Measurements from ENCODE around the gene BCAR1.
"Not testable (repeated sequence)": the region's sequence is repeated elsewhere in the genome, so short reads cannot be mapped to it uniquely, and the experiment has no call there.

Gene BCAR1

DNA sequence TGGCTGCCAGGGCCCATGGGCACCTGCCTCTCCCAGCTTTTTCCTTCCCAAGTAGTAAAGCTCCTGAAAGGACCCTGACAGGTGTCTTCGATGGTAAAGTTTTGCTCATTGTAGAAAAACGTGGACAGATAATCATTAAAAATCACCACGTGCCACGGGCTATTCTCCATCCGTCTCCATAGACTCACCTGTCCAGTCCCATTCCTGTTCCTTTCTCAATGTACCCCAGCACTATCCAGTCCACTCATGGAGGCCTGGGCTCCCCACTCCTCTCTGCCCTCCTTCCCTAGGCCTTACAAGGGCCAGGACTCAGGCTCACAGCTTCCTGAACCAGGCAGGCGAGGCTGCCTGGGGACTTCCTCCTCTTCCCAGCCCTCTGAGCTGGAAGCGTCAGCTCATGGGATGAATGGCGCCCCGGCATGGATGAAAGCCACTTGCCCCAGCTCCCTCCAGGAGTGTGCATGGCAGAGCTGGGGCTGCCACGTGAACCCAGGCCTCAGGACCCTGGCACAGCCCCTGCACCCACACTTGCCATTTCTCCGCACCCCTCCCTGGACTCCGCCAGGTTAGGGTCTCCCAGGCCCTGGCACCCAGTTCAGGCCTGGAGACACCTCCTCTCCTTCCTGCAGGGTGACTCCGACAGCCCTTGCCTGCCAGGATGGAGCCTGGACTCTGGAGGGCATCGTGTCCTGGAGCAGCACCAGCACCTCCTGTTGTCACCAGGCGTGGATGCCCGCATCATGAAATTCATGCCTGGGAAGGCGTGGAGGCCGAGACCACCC lies 23.9 kb downstream of the BCAR1 start:
- H3K27ac ChIP-seq, result no peak overlapping the region
- no peak for TF ChIP-seq ZFX (IDR thresholded peaks at IDR 0.05)
- TF ChIP-seq, protein P1, sequence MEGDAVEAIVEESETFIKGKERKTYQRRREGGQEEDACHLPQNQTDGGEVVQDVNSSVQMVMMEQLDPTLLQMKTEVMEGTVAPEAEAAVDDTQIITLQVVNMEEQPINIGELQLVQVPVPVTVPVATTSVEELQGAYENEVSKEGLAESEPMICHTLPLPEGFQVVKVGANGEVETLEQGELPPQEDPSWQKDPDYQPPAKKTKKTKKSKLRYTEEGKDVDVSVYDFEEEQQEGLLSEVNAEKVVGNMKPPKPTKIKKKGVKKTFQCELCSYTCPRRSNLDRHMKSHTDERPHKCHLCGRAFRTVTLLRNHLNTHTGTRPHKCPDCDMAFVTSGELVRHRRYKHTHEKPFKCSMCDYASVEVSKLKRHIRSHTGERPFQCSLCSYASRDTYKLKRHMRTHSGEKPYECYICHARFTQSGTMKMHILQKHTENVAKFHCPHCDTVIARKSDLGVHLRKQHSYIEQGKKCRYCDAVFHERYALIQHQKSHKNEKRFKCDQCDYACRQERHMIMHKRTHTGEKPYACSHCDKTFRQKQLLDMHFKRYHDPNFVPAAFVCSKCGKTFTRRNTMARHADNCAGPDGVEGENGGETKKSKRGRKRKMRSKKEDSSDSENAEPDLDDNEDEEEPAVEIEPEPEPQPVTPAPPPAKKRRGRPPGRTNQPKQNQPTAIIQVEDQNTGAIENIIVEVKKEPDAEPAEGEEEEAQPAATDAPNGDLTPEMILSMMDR (conservative IDR thresholded peaks at IDR 0.05), result no peak

GRCh38 chr16:75226550-75227360 lies 24.7 kb downstream of the BCAR1 start:
- TF ChIP-seq, protein P1 (conservative IDR thresholded peaks at IDR 0.05), result no peak
- no peak for TF ChIP-seq ZFX (IDR thresholded peaks at IDR 0.05)

GRCh38 chr16:75225678-75226515 lies 25.5 kb downstream of the BCAR1 start:
- no peak for TF ChIP-seq ZFX (IDR thresholded peaks at IDR 0.05)
- TF ChIP-seq, protein P1 (conservative IDR thresholded peaks at IDR 0.05), result no peak
- H3K27ac ChIP-seq, result no peak overlapping the region

More at GRCh38 chr16:75226550-75227360, 24.7 kb downstream of the BCAR1 start:
- H3K27ac ChIP-seq, result no peak overlapping the region

DNA sequence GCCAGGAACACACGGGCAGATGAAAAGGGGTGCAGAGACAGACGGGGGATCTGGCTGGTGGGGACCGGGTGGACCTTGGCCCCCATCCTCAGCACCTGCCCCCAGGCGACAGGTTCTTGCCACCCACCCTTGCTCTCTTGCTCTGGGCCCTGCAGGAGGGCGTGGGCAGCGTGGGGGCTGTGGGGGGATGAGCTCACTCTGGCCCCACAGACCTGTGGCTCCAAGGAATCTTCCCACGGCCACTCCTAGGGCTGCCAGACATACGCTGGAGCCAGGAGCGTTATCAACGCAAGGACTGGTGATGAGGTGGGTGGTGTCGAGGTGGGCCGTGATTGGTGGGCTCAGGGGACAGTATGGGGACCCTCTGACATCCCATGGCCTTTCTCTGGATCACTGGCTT lies 26.3 kb downstream of the BCAR1 start:
- TF ChIP-seq, protein P1 (conservative IDR thresholded peaks at IDR 0.05), result no peak
- TF ChIP-seq ZFX (IDR thresholded peaks at IDR 0.05), result no peak
- H3K27ac ChIP-seq, result no peak overlapping the region

- TF ChIP-seq, protein P1 (conservative IDR thresholded peaks at IDR 0.05), result no peak
- no peak for TF ChIP-seq ZFX (IDR thresholded peaks at IDR 0.05)
- no peak overlapping the region for H3K27ac ChIP-seq
Measured at GRCh38 chr16:75224306-75225082, 26.9 kb downstream of the BCAR1 start.

- not testable (repeated sequence) for H3K27ac ChIP-seq
Measured at GRCh38 chr16:75223129-75223528, 28.3 kb downstream of the BCAR1 start.

DNA sequence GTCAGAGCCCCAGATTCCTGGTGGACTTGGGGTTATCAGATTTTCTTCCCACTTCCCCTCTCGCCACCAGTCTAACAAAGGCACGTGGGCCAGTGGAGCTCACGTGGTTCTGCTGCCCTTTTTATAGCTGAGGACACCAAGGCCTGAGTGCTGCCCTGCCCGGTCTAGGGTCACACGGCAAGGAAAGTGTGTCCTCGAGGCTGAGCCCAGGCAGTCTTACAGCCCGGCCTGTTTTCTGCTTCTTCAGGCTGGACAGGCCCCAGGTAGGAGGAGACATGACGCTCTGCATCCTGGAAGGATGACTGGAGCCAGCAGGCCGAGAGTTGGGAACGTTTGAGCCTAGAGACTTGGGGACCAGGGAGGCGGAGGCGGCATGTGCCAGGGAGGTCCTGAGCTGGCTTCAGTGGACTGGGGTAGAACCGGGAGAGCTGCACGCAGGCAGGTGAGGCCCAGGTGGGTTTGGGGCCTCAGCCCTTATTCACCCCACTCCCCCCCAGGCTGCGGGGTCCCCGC lies 29.1 kb downstream of the BCAR1 start:
- TF ChIP-seq, protein P1 (conservative IDR thresholded peaks at IDR 0.05), result no peak
- no peak for TF ChIP-seq ZFX (IDR thresholded peaks at IDR 0.05)

More for the DNA sequence above, 29.1 kb downstream of the BCAR1 start:
- H3K27ac ChIP-seq, result no peak overlapping the region
